Progenitor cell of endocrine pancreas (in vitro differentiated cells): Measurements from ENCODE around the gene ADGRB2. TPM values are rescaled to one million over a fixed set of nuclear protein-coding genes. Genes with fewer than 3 reads are reported as not detected.

Source experiments
- DNase-seq: peaks from one replicate; pipeline ENCODE4 v3.0.0; 2021; ENCODE audit warnings: low spot score; ENCODE audit not compliant: unreplicated experiment
- H3K27ac Mint-ChIP-seq: 2 replicates; pipeline ENCODE4 v1.8.0; 2021; ENCODE audit warnings: mild to moderate bottlenecking, moderate library complexity, mixed read lengths
- H3K27me3 Mint-ChIP-seq: 2 replicates; pipeline ENCODE4 v1.8.0; 2021; ENCODE audit warnings: mixed read lengths
- H3K36me3 Mint-ChIP-seq: 2 replicates; pipeline ENCODE4 v1.8.0; 2022; ENCODE audit warnings: mixed read lengths; ENCODE audit not compliant: insufficient read depth
- H3K4me1 Mint-ChIP-seq: 2 replicates; pipeline ENCODE4 v1.8.0; 2021; ENCODE audit warnings: low read depth, mixed read lengths
- H3K4me3 Mint-ChIP-seq: 2 replicates; pipeline ENCODE4 v1.8.0; 2021; ENCODE audit warnings: low read depth, mild to moderate bottlenecking, moderate library complexity, mixed read lengths
- H3K9me3 Mint-ChIP-seq: 2 replicates; pipeline ENCODE4 v1.8.0; 2021; ENCODE audit warnings: low read depth, mixed read lengths
- CTCF ChIP-seq: fragments of 200-600 bp; sonication (generic); IDR thresholded peaks from one replicate; pipeline ENCODE4 v1.5.0; 2021; ENCODE audit warnings: antibody characterized with exemption, mild to moderate bottlenecking; ENCODE audit not compliant: unreplicated experiment
- total RNA-seq: library from RNA; stranded (reverse); gene quantifications from 2 replicates; pipeline ENCODE4 v1.2.1, GENCODE V29; 2021

Gene ADGRB2
- total RNA-seq, 1 donor from 2014 or later, result 5.5 TPM

- H3K9me3 Mint-ChIP-seq, result no peaks in the 10 kb centered on the region
- peaks cover 18% of the 10 kb centered on the region for H3K27me3 Mint-ChIP-seq
- no peaks in the 10 kb centered on the region for H3K36me3 Mint-ChIP-seq
- TF ChIP-seq CTCF, result no peak
- no peak overlapping the region for H3K27ac Mint-ChIP-seq
- no peak for DNase-seq
- H3K4me1 Mint-ChIP-seq, result no peaks in the 10 kb centered on the region
- H3K4me3 Mint-ChIP-seq, result no peak overlapping the region
Measured at GRCh38 chr1:31742462-31743212, 21.5 kb downstream of the ADGRB2 start.

- no peaks in the 10 kb centered on the region for H3K36me3 Mint-ChIP-seq
- no peak overlapping the region for H3K27ac Mint-ChIP-seq
- H3K9me3 Mint-ChIP-seq, result no peaks in the 10 kb centered on the region
- H3K27me3 Mint-ChIP-seq, result peaks cover 9% of the 10 kb centered on the region
- H3K4me3 Mint-ChIP-seq, result no peak overlapping the region
- no peak for DNase-seq
- TF ChIP-seq CTCF, result no peak
- no peaks in the 10 kb centered on the region for H3K4me1 Mint-ChIP-seq
Measured at GRCh38 chr1:31739346-31739745, 24.8 kb downstream of the ADGRB2 start.

GRCh38 chr1:31736675-31737074 lies 27.5 kb downstream of the ADGRB2 start:
- TF ChIP-seq CTCF, result no peak
- DNase-seq, result no peak
- Mint-ChIP-seq H3K36me3 (no peaks in the 10 kb centered on the region), H3K27me3 (peaks cover 14% of the 10 kb centered on the region), H3K4me1 (no peaks in the 10 kb centered on the region), H3K27ac (no peak overlapping the region), H3K9me3 (no peaks in the 10 kb centered on the region), H3K4me3 (no peak overlapping the region)

GRCh38 chr1:31735571-31735970 lies 28.6 kb downstream of the ADGRB2 start:
- no peaks in the 10 kb centered on the region for H3K4me1 Mint-ChIP-seq
- no peaks in the 10 kb centered on the region for H3K9me3 Mint-ChIP-seq
- no peak overlapping the region for H3K4me3 Mint-ChIP-seq
- DNase-seq, result no peak
- H3K36me3 Mint-ChIP-seq, result no peaks in the 10 kb centered on the region
- TF ChIP-seq CTCF, result no peak
- peaks cover 14% of the 10 kb centered on the region for H3K27me3 Mint-ChIP-seq
- H3K27ac Mint-ChIP-seq, result no peak overlapping the region

- Mint-ChIP-seq H3K4me3 (no peak overlapping the region), H3K27me3 (peaks cover 12% of the 10 kb centered on the region), H3K27ac (no peak overlapping the region), H3K4me1 (no peaks in the 10 kb centered on the region), H3K9me3 (no peaks in the 10 kb centered on the region), H3K36me3 (no peaks in the 10 kb centered on the region)
- no peak for DNase-seq
- no peak for TF ChIP-seq CTCF
Measured at GRCh38 chr1:31734582-31735107, 29.5 kb downstream of the ADGRB2 start.
